ENCODE data around the gene WFDC2.

WFDC2 gene

GRCh38 chr20:45469336-45470261, at the start of gene WFDC2:
Gene WFDC2, plus strand, starts transcription at chr20:45469753. Its CDS starts 29 bp downstream, at chr20:45469782.
- no peak for DNase-seq

- no peak for DNase-seq
Measured at GRCh38 chr20:45420125-45420524, 49.4 kb upstream of the WFDC2 start.

GRCh38 chr20:45423700-45424099, 45.9 kb upstream of the WFDC2 start:
- no peak for DNase-seq

GRCh38 chr20:45425561-45425960, 44.0 kb upstream of the WFDC2 start:
- no peak for DNase-seq

GRCh38 chr20:45426320-45427016, 43.1 kb upstream of the WFDC2 start:
- DNase-seq: no peak

GRCh38 chr20:45427236-45428149, 42.1 kb upstream of the WFDC2 start:
- no peak for DNase-seq

- no peak for DNase-seq
Measured at GRCh38 chr20:45429618-45430017, 39.9 kb upstream of the WFDC2 start.

- peak; percentile 24 for DNase-seq
Measured at GRCh38 chr20:45432294-45432693, 37.3 kb upstream of the WFDC2 start.

- no peak for DNase-seq
Measured at GRCh38 chr20:45433316-45433715, 36.2 kb upstream of the WFDC2 start.

- no peak for DNase-seq
Measured at GRCh38 chr20:45433976-45434375, 35.6 kb upstream of the WFDC2 start.

GRCh38 chr20:45436732-45437485, 32.6 kb upstream of the WFDC2 start:
- peak; percentile 89 for DNase-seq

- DNase-seq: no peak
Measured at GRCh38 chr20:45440424-45440823, 29.1 kb upstream of the WFDC2 start.

GRCh38 chr20:45440891-45441685, 28.5 kb upstream of the WFDC2 start:
- DNase-seq: no peak

- no peak for DNase-seq
Measured at GRCh38 chr20:45441746-45442145, 27.8 kb upstream of the WFDC2 start.

GRCh38 chr20:45444050-45444449, 25.5 kb upstream of the WFDC2 start:
- DNase-seq: peak; percentile 51

- peak; percentile 39 for DNase-seq
Measured at GRCh38 chr20:45445805-45446562, 23.6 kb upstream of the WFDC2 start.

GRCh38 chr20:45448270-45448669, 21.3 kb upstream of the WFDC2 start:
- DNase-seq: no peak

GRCh38 chr20:45449528-45449927, 20.0 kb upstream of the WFDC2 start:
- DNase-seq: no peak

- DNase-seq: peak; percentile 57
Measured at GRCh38 chr20:45450097-45450818, 19.3 kb upstream of the WFDC2 start.

- DNase-seq: no peak
Measured at GRCh38 chr20:45452238-45452637, 17.3 kb upstream of the WFDC2 start.
